Ovary (tissue), 3 donors: ENCODE measurements around the gene SIX4.

ENCODE experiments used
- POLR2A ChIP-seq: fragments of 450-650 bp; IDR thresholded peaks from one replicate; pipeline ENCODE4 v1.6.1; 2017; ENCODE audit warnings: antibody characterized with exemption, mild to moderate bottlenecking, moderate library complexity
- TF ChIP-seq, protein P1 (sequence below), 3 donors: fragments of 450-650 bp in 2 of 3; fragments of 200-600 bp in 1 of 3; IDR thresholded peaks; one replicate each; pipeline versions ENCODE4 v1.5.1 to v1.8.0; 2016 to 2022; ENCODE audit warnings: antibody characterized with exemption in 3 of 3, mild to moderate bottlenecking in 1 of 3
- donor health status: DM: no; HTN: no; CAD: no.

GRCh38 chr14:60723907-60724618 is at the start of gene SIX4:
- TF ChIP-seq, protein P1, sequence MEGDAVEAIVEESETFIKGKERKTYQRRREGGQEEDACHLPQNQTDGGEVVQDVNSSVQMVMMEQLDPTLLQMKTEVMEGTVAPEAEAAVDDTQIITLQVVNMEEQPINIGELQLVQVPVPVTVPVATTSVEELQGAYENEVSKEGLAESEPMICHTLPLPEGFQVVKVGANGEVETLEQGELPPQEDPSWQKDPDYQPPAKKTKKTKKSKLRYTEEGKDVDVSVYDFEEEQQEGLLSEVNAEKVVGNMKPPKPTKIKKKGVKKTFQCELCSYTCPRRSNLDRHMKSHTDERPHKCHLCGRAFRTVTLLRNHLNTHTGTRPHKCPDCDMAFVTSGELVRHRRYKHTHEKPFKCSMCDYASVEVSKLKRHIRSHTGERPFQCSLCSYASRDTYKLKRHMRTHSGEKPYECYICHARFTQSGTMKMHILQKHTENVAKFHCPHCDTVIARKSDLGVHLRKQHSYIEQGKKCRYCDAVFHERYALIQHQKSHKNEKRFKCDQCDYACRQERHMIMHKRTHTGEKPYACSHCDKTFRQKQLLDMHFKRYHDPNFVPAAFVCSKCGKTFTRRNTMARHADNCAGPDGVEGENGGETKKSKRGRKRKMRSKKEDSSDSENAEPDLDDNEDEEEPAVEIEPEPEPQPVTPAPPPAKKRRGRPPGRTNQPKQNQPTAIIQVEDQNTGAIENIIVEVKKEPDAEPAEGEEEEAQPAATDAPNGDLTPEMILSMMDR (IDR thresholded peaks at IDR 0.05): no peak
- peak; percentile 51 for TF ChIP-seq POLR2A
